SK-N-SH treated with all-trans-retinoic acid at 6 μM for 48 hours (cell line): ENCODE measurements around the gene SYCN.

Experiments
- ATAC-seq: fragments of 200-7000 bp; cut with Tn5 transposase; 3 replicates; pipeline ENCODE4 v1.9.1; 2020; ENCODE audit warnings: mild to moderate bottlenecking, moderate library complexity
- BACH2 ChIP-seq: fragments of 250-450 bp; sonication (Bioruptor Pico); IDR thresholded peaks from 2 replicates; pipeline ENCODE4 v1.9.0; 2021; ENCODE audit warnings: mild to moderate bottlenecking, borderline replicate concordance
- CREB5 ChIP-seq: fragments of 250-450 bp; sonication (Bioruptor Pico); IDR thresholded peaks from 2 replicates; pipeline ENCODE4 v1.5.1; 2020; ENCODE audit warnings: low read depth, mild to moderate bottlenecking, moderate library complexity
- CSDC2 ChIP-seq: fragments of 250-450 bp; sonication (Bioruptor Pico); IDR thresholded peaks from 2 replicates; pipeline ENCODE4 v1.5.0; 2020; ENCODE audit warnings: mild to moderate bottlenecking, moderate library complexity
- ESRRG ChIP-seq: fragments of 250-450 bp; sonication (Bioruptor Pico); IDR thresholded peaks from 2 replicates; pipeline ENCODE4 v1.6.1; 2021; ENCODE audit warnings: mild to moderate bottlenecking
- ISL1 ChIP-seq: fragments of 250-450 bp; sonication (Bioruptor Pico); IDR thresholded peaks from 2 replicates; pipeline ENCODE4 v2.1.2; 2022; ENCODE audit warnings: mild to moderate bottlenecking, moderate library complexity
- PATZ1 ChIP-seq: fragments of 250-450 bp; sonication (Bioruptor Pico); IDR thresholded peaks from 2 replicates; pipeline ENCODE4 v1.8.0; 2020; ENCODE audit warnings: mild to moderate bottlenecking, moderate library complexity, borderline replicate concordance
- POU6F1 ChIP-seq: fragments of 250-450 bp; sonication (Bioruptor Pico); IDR thresholded peaks from 2 replicates; pipeline ENCODE4 v1.8.0; 2021; ENCODE audit warnings: low read depth, mild to moderate bottlenecking, moderate library complexity, borderline replicate concordance
- PPARA ChIP-seq: fragments of 250-450 bp; sonication (Bioruptor Pico); IDR thresholded peaks from 2 replicates; pipeline ENCODE4 v1.5.0; 2020; ENCODE audit warnings: mild to moderate bottlenecking, borderline replicate concordance
- RARB ChIP-seq: fragments of 250-450 bp; sonication (Bioruptor Pico); IDR thresholded peaks from 2 replicates; pipeline ENCODE4 v1.8.0; 2021; ENCODE audit warnings: mild to moderate bottlenecking, moderate library complexity
- SNAI2 ChIP-seq: fragments of 250-450 bp; sonication (Bioruptor Pico); IDR thresholded peaks from 2 replicates; pipeline ENCODE4 v1.5.0; 2020; ENCODE audit warnings: mild to moderate bottlenecking, moderate library complexity
- TCF4 ChIP-seq: fragments of 250-450 bp; sonication (Bioruptor Pico); IDR thresholded peaks from 2 replicates; pipeline ENCODE4 v1.8.0; 2021; ENCODE audit warnings: mild to moderate bottlenecking, moderate library complexity, borderline replicate concordance
- TOX ChIP-seq: fragments of 250-450 bp; sonication (Bioruptor Pico); IDR thresholded peaks from 2 replicates; pipeline ENCODE4 v1.8.0; 2021; ENCODE audit warnings: mild to moderate bottlenecking, moderate library complexity, borderline replicate concordance
- TSHZ2 ChIP-seq: fragments of 250-450 bp; sonication (Bioruptor Pico); IDR thresholded peaks from 2 replicates; pipeline ENCODE4 v1.5.0; 2020; ENCODE audit warnings: mild to moderate bottlenecking, moderate library complexity
- ZC3H10 ChIP-seq: fragments of 250-450 bp; sonication (Bioruptor Pico); IDR thresholded peaks from 2 replicates; pipeline ENCODE4 v1.5.1; 2021; ENCODE audit warnings: mild to moderate bottlenecking, moderate library complexity
- ZFP3 ChIP-seq: fragments of 250-450 bp; sonication (Bioruptor Pico); IDR thresholded peaks from 2 replicates; pipeline ENCODE4 v1.5.0; 2020; ENCODE audit warnings: mild to moderate bottlenecking, moderate library complexity
- ZFP30 ChIP-seq: fragments of 450-650 bp; formaldehyde crosslinking; IDR thresholded peaks from 2 replicates; pipeline ENCODE4 v1.5.0; 2022; ENCODE audit warnings: mild to moderate bottlenecking, moderate library complexity
- ZNF70 ChIP-seq: fragments of 450-650 bp; formaldehyde crosslinking; IDR thresholded peaks from 2 replicates; pipeline ENCODE4 v1.5.0; 2020; ENCODE audit warnings: mild to moderate bottlenecking, moderate library complexity
- ZNF8 ChIP-seq: fragments of 450-650 bp; formaldehyde crosslinking; IDR thresholded peaks from 2 replicates; pipeline ENCODE4 v1.5.0; 2020; ENCODE audit warnings: mild to moderate bottlenecking, moderate library complexity

Gene SYCN

GRCh38 chr19:39196320-39196719 is 7.7 kb downstream of the SYCN start:
- no peak for ATAC-seq

GRCh38 chr19:39195755-39196154 is 8.3 kb downstream of the SYCN start:
- TF ChIP-seq PPARA (CRISPR knock-in tag) (no peak), PATZ1 (CRISPR knock-in tag) (no peak), CREB5 (CRISPR knock-in tag) (no peak), ZFP30 (no peak), RARB (CRISPR knock-in tag) (no peak)
- ATAC-seq: no peak

More at GRCh38 chr19:39196320-39196719, 7.7 kb downstream of the SYCN start:
- TF ChIP-seq ZC3H10 (no peak), ZFP3 (CRISPR knock-in tag) (no peak), CSDC2 (CRISPR knock-in tag) (no peak), TCF4 (CRISPR knock-in tag) (no peak), ISL1 (CRISPR knock-in tag) (no peak), POU6F1 (no peak), BACH2 (CRISPR knock-in tag) (no peak), RARB (CRISPR knock-in tag) (no peak)

- TF ChIP-seq TOX (CRISPR knock-in tag) (no peak), TSHZ2 (CRISPR knock-in tag) (no peak), TCF4 (CRISPR knock-in tag) (no peak), ZNF70 (no peak), PPARA (CRISPR knock-in tag) (no peak), ESRRG (CRISPR knock-in tag) (no peak), BACH2 (CRISPR knock-in tag) (no peak), SNAI2 (CRISPR knock-in tag) (no peak), RARB (CRISPR knock-in tag) (no peak), ZC3H10 (no peak), ZFP3 (CRISPR knock-in tag) (no peak)
- TF ChIP-seq, all 23 proteins: peak for 0
- peak; percentile 15; the same call in 1 of the 3 replicates for ATAC-seq
Observed at GRCh38 chr19:39194832-39195542, 9.1 kb downstream of the SYCN start.

- ATAC-seq: no peak
- TF ChIP-seq TSHZ2 (CRISPR knock-in tag): no peak
- TF ChIP-seq CREB5 (CRISPR knock-in tag): no peak
- no peak for TF ChIP-seq TCF4 (CRISPR knock-in tag)
- TF ChIP-seq SNAI2 (CRISPR knock-in tag): no peak
- no peak for TF ChIP-seq ZNF70
- no peak for TF ChIP-seq ZNF8 (CRISPR knock-in tag)
Observed at GRCh38 chr19:39193803-39194202, 10.3 kb downstream of the SYCN start.
